NCI-H1436 (cell line): Measurements from ENCODE around the gene GIMAP1.
"Not testable (repeated sequence)": the region's sequence is repeated elsewhere in the genome, so short reads cannot be mapped to it uniquely, and the experiment has no call there.

Source experiments
- DNase-seq: peaks from one replicate; lab custom pipeline; 2025; lab: John Stamatoyannopoulos, UW

Gene GIMAP1

GRCh38 chr7:150716368-150716767 lies at the start of gene GIMAP1:
GIMAP1 (plus strand) TSS chr7:150716613; CDS start chr7:150719048, 2,435 bp downstream.
- DNase-seq: no peak

- no peak for DNase-seq
Measured at GRCh38 chr7:150668472-150668911, 47.9 kb upstream of the GIMAP1 start.

- no peak for DNase-seq
Measured at GRCh38 chr7:150668977-150669376, 47.4 kb upstream of the GIMAP1 start.

- DNase-seq: not testable (repeated sequence)
Measured at GRCh38 chr7:150671798-150672585, 44.4 kb upstream of the GIMAP1 start.

GRCh38 chr7:150675714-150676113 lies 40.7 kb upstream of the GIMAP1 start:
- DNase-seq: no peak

- DNase-seq: not testable (repeated sequence)
Measured at GRCh38 chr7:150676276-150676675, 40.1 kb upstream of the GIMAP1 start.

GRCh38 chr7:150676854-150677253 lies 39.6 kb upstream of the GIMAP1 start:
- not testable (repeated sequence) for DNase-seq

GRCh38 chr7:150678601-150679000 lies 37.8 kb upstream of the GIMAP1 start:
- not testable (repeated sequence) for DNase-seq

- DNase-seq: not testable (repeated sequence)
Measured at GRCh38 chr7:150680364-150680763, 36.0 kb upstream of the GIMAP1 start.

GRCh38 chr7:150685219-150686029 lies 31.0 kb upstream of the GIMAP1 start, which contains the start of gene GIMAP2:
GIMAP2 (plus strand) TSS chr7:150685706; CDS start chr7:150687060, 1,354 bp downstream.
- DNase-seq: no peak

- no peak for DNase-seq
Measured at GRCh38 chr7:150686030-150686631, 30.3 kb upstream of the GIMAP1 start.

- DNase-seq: no peak
Measured at GRCh38 chr7:150688630-150689029, 27.8 kb upstream of the GIMAP1 start.

GRCh38 chr7:150695654-150696053 lies 20.8 kb upstream of the GIMAP1 start:
- no peak for DNase-seq

GRCh38 chr7:150703209-150703608 lies 13.2 kb upstream of the GIMAP1 start:
- no peak for DNase-seq

- no peak for DNase-seq
Measured at GRCh38 chr7:150715293-150715692, 1.1 kb upstream of the GIMAP1 start.

GRCh38 chr7:150715738-150716137 lies 675 bp upstream of the GIMAP1 start:
- no peak for DNase-seq

GRCh38 chr7:150716939-150717338 lies 526 bp downstream of the GIMAP1 start:
- no peak for DNase-seq

GRCh38 chr7:150717814-150718420 lies 1.5 kb downstream of the GIMAP1 start:
- no peak for DNase-seq

- DNase-seq: no peak
Measured at GRCh38 chr7:150719436-150719835, 3.0 kb downstream of the GIMAP1 start.

- no peak for DNase-seq
Measured at GRCh38 chr7:150719960-150720891, 3.8 kb downstream of the GIMAP1 start.

- DNase-seq: no peak
Measured at GRCh38 chr7:150721970-150722373, 5.6 kb downstream of the GIMAP1 start.
